HT-29 (cell line): ENCODE results near the gene LAT. TPM values are rescaled to one million over a fixed set of nuclear protein-coding genes. Genes with fewer than 3 reads are reported as not detected.
A peak's percentile ranks its signal among the peaks of the same experiment; 100 is the strongest.
"Not testable (repeated sequence)": the region's sequence is repeated elsewhere in the genome, so short reads cannot be mapped to it uniquely, and the experiment has no call there.

Experiments
- DNase-seq: peaks from one replicate; pipeline ENCODE4 v3.0.0-alpha.2; 2015; ENCODE audit warnings: low spot score
- total RNA-seq: library from RNA; depleted of rRNA; stranded (reverse); fragments of >200 nt; shearing (Covaris generic); gene quantifications from 2 replicates; pipeline ENCODE4 v1.2.3, GENCODE V29; 2014; rRNA removed

The LAT gene
- total RNA-seq: 14.8 and 22.7 TPM in 2 replicates

- DNase-seq: peak; percentile 39
These were observed at the start of gene LAT for GRCh38 chr16:28984619-28985135. Gene LAT (plus strand): TSS chr16:28985052. CDS start chr16:28985418, 366 bp downstream.

- no peak for DNase-seq
These were observed 49.5 kb upstream of the LAT start for GRCh38 chr16:28935346-28935745.

- peak; percentile 96 for DNase-seq
These were observed 48.7 kb upstream of the LAT start for GRCh38 chr16:28935924-28936783.

- DNase-seq: no peak
These were observed 48.1 kb upstream of the LAT start for GRCh38 chr16:28936784-28937155.

- DNase-seq: no peak
These were observed 47.5 kb upstream of the LAT start for GRCh38 chr16:28937222-28937876.

- no peak for DNase-seq
These were observed 46.1 kb upstream of the LAT start for GRCh38 chr16:28938721-28939120.

- DNase-seq: not testable (repeated sequence)
These were observed 45.0 kb upstream of the LAT start for GRCh38 chr16:28939825-28940224.

GRCh38 chr16:28943281-28943680 is 41.6 kb upstream of the LAT start:
- no peak for DNase-seq

- no peak for DNase-seq
These were observed 38.2 kb upstream of the LAT start for GRCh38 chr16:28946681-28947080.

GRCh38 chr16:28950648-28951409 is 34.0 kb upstream of the LAT start, which contains the start of gene NFATC2IP:
Gene NFATC2IP (plus strand): TSS chr16:28950937. CDS start chr16:28951012, 75 bp downstream.
- DNase-seq: peak; percentile 99

- DNase-seq: peak; percentile 20
These were observed 33.4 kb upstream of the LAT start for GRCh38 chr16:28951410-28951943.

GRCh38 chr16:28958216-28958615 is 26.6 kb upstream of the LAT start:
- DNase-seq: no peak

- DNase-seq: no peak
These were observed 26.0 kb upstream of the LAT start for GRCh38 chr16:28958836-28959235.

GRCh38 chr16:28964072-28964471 is 20.8 kb upstream of the LAT start:
- no peak for DNase-seq

- DNase-seq: no peak
These were observed 20.4 kb upstream of the LAT start for GRCh38 chr16:28964496-28964895.

- DNase-seq: no peak
These were observed 17.7 kb upstream of the LAT start for GRCh38 chr16:28967156-28967555.

- not testable (repeated sequence) for DNase-seq
These were observed 15.2 kb upstream of the LAT start for GRCh38 chr16:28969696-28970095.

GRCh38 chr16:28974007-28974436 is 10.8 kb upstream of the LAT start:
- DNase-seq: peak; percentile 74

GRCh38 chr16:28974437-28975157 is 10.3 kb upstream of the LAT start, which contains the start of gene SPNS1:
Gene SPNS1 (plus strand): TSS chr16:28974778. CDS start chr16:28975152, 374 bp downstream.
- DNase-seq: peak; percentile 93

- no peak for DNase-seq
These were observed 9.7 kb upstream of the LAT start for GRCh38 chr16:28975158-28975599.
